ENCODE results near the gene RANBP3. TPM values are rescaled to one million over a fixed set of nuclear protein-coding genes. Genes with fewer than 3 reads are reported as not detected.

The RANBP3 gene
- total RNA-seq, 1 donor from 2014 or later: 92.1 TPM

- DNase-seq: no peak
- Mint-ChIP-seq H3K36me3 (ENCODE audit: unreplicated experiment) (no peaks in the 10 kb centered on the region), H3K4me1 (ENCODE audit: low read depth, unreplicated experiment) (peaks cover 22% of the 10 kb centered on the region), H3K9me3 (ENCODE audit: unreplicated experiment) (peaks cover 9% of the 10 kb centered on the region), H3K27me3 (ENCODE audit: unreplicated experiment) (peaks cover 3% of the 10 kb centered on the region), H3K4me3 (ENCODE audit: unreplicated experiment) (peak overlapping the region; percentile 72), H3K27ac (ENCODE audit: unreplicated experiment) (peak overlapping the region; percentile 78)
- TF ChIP-seq, protein P1, sequence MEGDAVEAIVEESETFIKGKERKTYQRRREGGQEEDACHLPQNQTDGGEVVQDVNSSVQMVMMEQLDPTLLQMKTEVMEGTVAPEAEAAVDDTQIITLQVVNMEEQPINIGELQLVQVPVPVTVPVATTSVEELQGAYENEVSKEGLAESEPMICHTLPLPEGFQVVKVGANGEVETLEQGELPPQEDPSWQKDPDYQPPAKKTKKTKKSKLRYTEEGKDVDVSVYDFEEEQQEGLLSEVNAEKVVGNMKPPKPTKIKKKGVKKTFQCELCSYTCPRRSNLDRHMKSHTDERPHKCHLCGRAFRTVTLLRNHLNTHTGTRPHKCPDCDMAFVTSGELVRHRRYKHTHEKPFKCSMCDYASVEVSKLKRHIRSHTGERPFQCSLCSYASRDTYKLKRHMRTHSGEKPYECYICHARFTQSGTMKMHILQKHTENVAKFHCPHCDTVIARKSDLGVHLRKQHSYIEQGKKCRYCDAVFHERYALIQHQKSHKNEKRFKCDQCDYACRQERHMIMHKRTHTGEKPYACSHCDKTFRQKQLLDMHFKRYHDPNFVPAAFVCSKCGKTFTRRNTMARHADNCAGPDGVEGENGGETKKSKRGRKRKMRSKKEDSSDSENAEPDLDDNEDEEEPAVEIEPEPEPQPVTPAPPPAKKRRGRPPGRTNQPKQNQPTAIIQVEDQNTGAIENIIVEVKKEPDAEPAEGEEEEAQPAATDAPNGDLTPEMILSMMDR (IDR thresholded peaks at IDR 0.05; ENCODE audit: partially characterized antibody, unreplicated experiment): no peak
Observed at GRCh38 chr19:5974721-5975387, 3.1 kb downstream of the RANBP3 start.

DNA sequence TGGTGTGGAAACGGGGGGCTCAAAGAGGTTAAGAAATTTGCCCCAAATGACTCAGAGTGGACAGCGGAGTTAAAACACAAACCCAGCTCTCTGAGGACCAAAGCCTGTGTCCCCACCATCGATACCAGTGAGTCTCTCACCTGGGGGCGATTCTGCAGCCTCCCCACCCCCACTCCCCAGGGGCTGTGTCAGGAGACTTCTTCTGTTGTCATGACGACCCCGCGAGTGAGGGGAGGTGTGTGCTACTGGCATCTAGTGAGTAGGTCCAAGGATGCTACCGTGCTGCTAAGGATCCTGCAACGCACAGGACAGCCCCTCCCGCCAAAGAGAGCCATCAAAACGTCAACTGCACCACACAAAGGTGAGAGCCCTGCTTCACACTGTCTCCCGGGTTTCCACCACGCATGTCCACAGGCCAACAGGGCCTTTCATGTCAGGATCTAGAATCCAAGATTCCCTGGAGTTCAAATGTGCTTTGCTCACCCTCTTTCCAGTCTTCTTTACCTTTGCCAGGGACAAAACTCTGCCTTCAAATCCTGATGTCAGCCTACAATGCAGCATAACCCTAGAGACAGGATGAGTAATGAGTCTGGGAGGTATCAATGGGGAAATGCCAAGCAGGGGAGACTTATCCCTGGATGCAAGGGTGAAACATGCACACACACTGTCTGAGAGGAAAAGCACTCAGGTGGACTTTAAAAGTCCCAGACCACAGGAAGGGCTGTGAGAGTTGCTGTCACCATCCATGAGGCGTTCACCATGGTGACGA, 3.9 kb downstream of the RANBP3 start:
- H3K4me3 Mint-ChIP-seq (ENCODE audit: unreplicated experiment): peak overlapping the region; percentile 72

GRCh38 chr19:5973376-5973775, 4.6 kb downstream of the RANBP3 start:
- TF ChIP-seq, protein P1 (IDR thresholded peaks at IDR 0.05; ENCODE audit: partially characterized antibody, unreplicated experiment): no peak
- Mint-ChIP-seq H3K36me3 (ENCODE audit: unreplicated experiment) (no peaks in the 10 kb centered on the region), H3K27me3 (ENCODE audit: unreplicated experiment) (peaks cover 5% of the 10 kb centered on the region), H3K4me1 (ENCODE audit: low read depth, unreplicated experiment) (peaks cover 24% of the 10 kb centered on the region), H3K4me3 (ENCODE audit: unreplicated experiment) (no peak overlapping the region), H3K9me3 (ENCODE audit: unreplicated experiment) (peaks cover 7% of the 10 kb centered on the region), H3K27ac (ENCODE audit: unreplicated experiment) (no peak overlapping the region)
- DNase-seq: no peak

More for the DNA sequence above, 3.9 kb downstream of the RANBP3 start:
- Mint-ChIP-seq H3K27me3 (ENCODE audit: unreplicated experiment) (peaks cover 3% of the 10 kb centered on the region), H3K9me3 (ENCODE audit: unreplicated experiment) (peaks cover 7% of the 10 kb centered on the region), H3K4me1 (ENCODE audit: low read depth, unreplicated experiment) (peaks cover 22% of the 10 kb centered on the region), H3K36me3 (ENCODE audit: unreplicated experiment) (no peaks in the 10 kb centered on the region), H3K27ac (ENCODE audit: unreplicated experiment) (peak overlapping the region; percentile 78)
- TF ChIP-seq, protein P1 (IDR thresholded peaks at IDR 0.05; ENCODE audit: partially characterized antibody, unreplicated experiment): no peak
- no peak for DNase-seq

GRCh38 chr19:5972355-5972731, 5.6 kb downstream of the RANBP3 start:
- Mint-ChIP-seq H3K9me3 (ENCODE audit: unreplicated experiment) (peaks cover 7% of the 10 kb centered on the region), H3K4me3 (ENCODE audit: unreplicated experiment) (peak overlapping the region; percentile 42), H3K4me1 (ENCODE audit: low read depth, unreplicated experiment) (peaks cover 26% of the 10 kb centered on the region), H3K36me3 (ENCODE audit: unreplicated experiment) (no peaks in the 10 kb centered on the region), H3K27ac (ENCODE audit: unreplicated experiment) (peak overlapping the region; percentile 34), H3K27me3 (ENCODE audit: unreplicated experiment) (peaks cover 4% of the 10 kb centered on the region)
- TF ChIP-seq, protein P1 (IDR thresholded peaks at IDR 0.05; ENCODE audit: partially characterized antibody, unreplicated experiment): no peak
- no peak for DNase-seq

Data from glutamatergic neuron (in vitro differentiated cells).